Tibial nerve (tissue), 4 donors: ENCODE data around the gene NUP93.

Source experiments
- CTCF ChIP-seq, 5 experiments: fragments of 200-600 bp in 3 of 5; fragments of 450-650 bp in 2 of 5; sonication (generic) in 3 of 5; IDR thresholded peaks; one replicate each; pipeline ENCODE4 v1.5.1; 2016 to 2019; ENCODE audit warnings: antibody characterized with exemption in 5 of 5, mild to moderate bottlenecking in 3 of 5, moderate library complexity in 2 of 5
- EP300 ChIP-seq, 2 donors: sonication (generic); formaldehyde crosslinking; IDR thresholded peaks; one replicate each; pipeline ENCODE4 v1.6.1; 2017; ENCODE audit warnings: antibody characterized with exemption in 2 of 2, mild to moderate bottlenecking in 1 of 2
- POLR2A ChIP-seq, 2 donors: fragments of 450-650 bp; IDR thresholded peaks; one replicate each; pipeline ENCODE4 v1.6.1; 2017; ENCODE audit warnings: antibody characterized with exemption in 2 of 2, mild to moderate bottlenecking in 2 of 2, moderate library complexity in 2 of 2

- TF ChIP-seq CTCF (IDR thresholded peaks at IDR 0.05): no peak
- no peak for TF ChIP-seq EP300 (IDR thresholded peaks at IDR 0.05)
- TF ChIP-seq POLR2A (IDR thresholded peaks at IDR 0.05): no peak
Observed at GRCh38 chr16:56832768-56833167, 102.8 kb downstream of the NUP93 start.
